ENCODE results near the gene CAMK1D. TPM values are rescaled to one million over a fixed set of nuclear protein-coding genes. Genes with fewer than 3 reads are reported as not detected.
"Not testable (repeated sequence)": the region's sequence is repeated elsewhere in the genome, so short reads cannot be mapped to it uniquely, and the experiment has no call there.

CAMK1D gene
- total RNA-seq, 4 donors from 2014 or later, result 13.5 to 21.4 (median 15.7) TPM

GRCh38 chr10:12332572-12333379 lies 16.6 kb upstream of the CAMK1D start:
- H3K27me3 ChIP-seq, result no peaks in the 10 kb centered on the region
- H3K27ac ChIP-seq, result peak overlapping the region; percentile 60 to 65 (median 62)
- 76 to 81% methylated on average over 5 to 11 of the region's 11 CpGs for WGBS, 2 donors (ENCODE audit: low coverage in 1 of 2)
- no peak for DNase-seq
- H3K4me3 ChIP-seq, result no peak overlapping the region
- H3K36me3 ChIP-seq, result no peaks in the 10 kb centered on the region
- intact Hi-C loops (cut with DNase I; ENCODE audit: low total_unique reads) (no loop called here), in situ Hi-C loops (cut with MboI; ENCODE audit: low pct_ligation_motif_present in 1 of 4, low pct_unique_long_range_greater_than_20kb in 1 of 4, low sequenced_read_pairs in 3 of 4) (no loop called here)
- peaks cover 0 to 12% (median 7%) of the 10 kb centered on the region in 4 donors for H3K4me1 ChIP-seq
- H3K9me3 ChIP-seq, result no peaks in the 10 kb centered on the region
- TF ChIP-seq POLR2A (IDR thresholded peaks at IDR 0.05) (no peak), POLR2AphosphoS5 (IDR thresholded peaks at IDR 0.05) (no peak), EP300 (IDR thresholded peaks at IDR 0.05; ENCODE audit: low read depth) (no peak)
- TF ChIP-seq, protein P1, sequence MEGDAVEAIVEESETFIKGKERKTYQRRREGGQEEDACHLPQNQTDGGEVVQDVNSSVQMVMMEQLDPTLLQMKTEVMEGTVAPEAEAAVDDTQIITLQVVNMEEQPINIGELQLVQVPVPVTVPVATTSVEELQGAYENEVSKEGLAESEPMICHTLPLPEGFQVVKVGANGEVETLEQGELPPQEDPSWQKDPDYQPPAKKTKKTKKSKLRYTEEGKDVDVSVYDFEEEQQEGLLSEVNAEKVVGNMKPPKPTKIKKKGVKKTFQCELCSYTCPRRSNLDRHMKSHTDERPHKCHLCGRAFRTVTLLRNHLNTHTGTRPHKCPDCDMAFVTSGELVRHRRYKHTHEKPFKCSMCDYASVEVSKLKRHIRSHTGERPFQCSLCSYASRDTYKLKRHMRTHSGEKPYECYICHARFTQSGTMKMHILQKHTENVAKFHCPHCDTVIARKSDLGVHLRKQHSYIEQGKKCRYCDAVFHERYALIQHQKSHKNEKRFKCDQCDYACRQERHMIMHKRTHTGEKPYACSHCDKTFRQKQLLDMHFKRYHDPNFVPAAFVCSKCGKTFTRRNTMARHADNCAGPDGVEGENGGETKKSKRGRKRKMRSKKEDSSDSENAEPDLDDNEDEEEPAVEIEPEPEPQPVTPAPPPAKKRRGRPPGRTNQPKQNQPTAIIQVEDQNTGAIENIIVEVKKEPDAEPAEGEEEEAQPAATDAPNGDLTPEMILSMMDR (IDR thresholded peaks at IDR 0.05), result no peak

DNA sequence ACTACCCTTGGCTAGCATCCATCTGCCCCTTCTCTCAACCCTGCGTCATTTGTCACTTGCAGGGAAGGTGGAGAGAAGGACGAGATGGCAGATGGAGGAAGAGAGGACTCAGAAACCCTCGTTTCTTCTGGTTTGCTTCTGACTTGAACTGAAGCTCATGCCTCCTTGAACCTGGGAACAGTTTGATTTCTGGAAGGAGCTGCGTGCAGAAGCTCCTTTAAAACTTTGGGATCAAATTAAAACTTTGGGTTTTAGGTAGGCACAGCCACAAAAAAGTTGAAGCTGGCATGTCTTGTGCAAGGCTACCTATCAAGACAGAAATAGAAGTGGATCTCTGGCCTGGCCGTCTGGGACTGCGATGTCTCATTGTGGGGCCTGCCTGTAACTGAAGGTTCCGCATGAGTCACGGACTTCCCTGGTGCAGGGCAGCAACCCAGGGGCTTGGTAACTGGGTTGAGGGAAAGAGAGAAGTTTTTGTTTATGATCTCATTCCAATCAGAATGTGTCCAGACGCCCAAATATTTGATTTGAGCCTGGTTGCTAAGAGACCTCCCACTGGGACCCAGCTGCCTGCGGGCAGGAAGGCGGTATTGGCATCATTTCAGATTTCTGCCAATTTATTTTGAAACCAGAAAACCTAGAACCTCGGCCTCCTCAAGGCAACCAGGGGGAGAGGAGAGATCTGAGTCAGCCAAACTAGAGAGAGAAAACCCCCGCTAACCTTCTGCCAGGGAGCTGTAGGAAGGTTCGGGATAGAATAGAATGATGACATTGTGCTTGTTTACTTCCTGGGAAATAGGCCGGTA lies 15.8 kb upstream of the CAMK1D start:
- TF ChIP-seq, protein P1 (IDR thresholded peaks at IDR 0.05), result no peak
- peak in 1 of 3 donors; percentile 21 for TF ChIP-seq POLR2AphosphoS5 (IDR thresholded peaks at IDR 0.05)
- 33 to 38% methylated on average over 4 to 15 of the region's 15 CpGs for WGBS, 2 donors (ENCODE audit: low coverage in 1 of 2)
- no peak overlapping the region for H3K4me3 ChIP-seq
- in situ Hi-C loops (cut with MboI; ENCODE audit: low pct_ligation_motif_present in 1 of 4, low pct_unique_long_range_greater_than_20kb in 1 of 4, low sequenced_read_pairs in 3 of 4) (no loop called here), intact Hi-C loops (cut with DNase I; ENCODE audit: low total_unique reads) (no loop called here)
- DNase-seq, result peak; percentile 51
- peaks cover 0 to 12% (median 7%) of the 10 kb centered on the region in 4 donors for H3K4me1 ChIP-seq
- H3K27ac ChIP-seq, result peak overlapping the region; percentile 60 to 65 (median 62)
- H3K9me3 ChIP-seq, result no peaks in the 10 kb centered on the region
- no peaks in the 10 kb centered on the region for H3K36me3 ChIP-seq
- no peaks in the 10 kb centered on the region for H3K27me3 ChIP-seq

DNA sequence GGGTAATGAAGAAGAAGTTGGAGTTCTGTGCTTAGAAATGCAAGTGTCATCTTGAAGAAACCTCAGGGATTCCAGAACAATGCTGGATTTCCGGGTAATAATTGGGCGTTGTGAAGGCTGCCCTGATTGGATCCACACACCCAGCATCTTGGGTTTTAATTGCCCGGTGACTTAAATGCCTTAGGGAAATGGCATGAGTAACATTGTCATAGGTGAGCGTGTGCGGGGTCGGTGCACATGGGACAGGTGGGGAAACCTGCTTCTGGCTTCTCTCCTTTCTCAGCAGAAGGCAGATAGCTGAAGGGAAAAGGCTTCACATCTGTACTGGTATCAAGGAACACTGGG lies 15.2 kb upstream of the CAMK1D start:
- no peak overlapping the region for H3K4me3 ChIP-seq
- H3K9me3 ChIP-seq, result no peaks in the 10 kb centered on the region
- peaks cover 0 to 12% (median 7%) of the 10 kb centered on the region in 4 donors for H3K4me1 ChIP-seq
- DNase-seq, result no peak
- H3K36me3 ChIP-seq, result no peaks in the 10 kb centered on the region
- intact Hi-C loops (cut with DNase I; ENCODE audit: low total_unique reads), result no loop called here
- peak overlapping the region; percentile 60 to 65 (median 62) for H3K27ac ChIP-seq
- no peaks in the 10 kb centered on the region for H3K27me3 ChIP-seq
- in situ Hi-C loops (cut with MboI; ENCODE audit: low pct_ligation_motif_present in 1 of 4, low pct_unique_long_range_greater_than_20kb in 1 of 4, low sequenced_read_pairs in 3 of 4), result no loop called here
- WGBS, 2 donors (ENCODE audit: low coverage in 1 of 2), result 35 to 73% methylated on average over 6 of the region's 6 CpGs
- no peak for TF ChIP-seq EP300 (IDR thresholded peaks at IDR 0.05; ENCODE audit: low read depth)
- no peak for TF ChIP-seq POLR2A (IDR thresholded peaks at IDR 0.05)
- no peak for TF ChIP-seq POLR2AphosphoS5 (IDR thresholded peaks at IDR 0.05)
- TF ChIP-seq, protein P1 (IDR thresholded peaks at IDR 0.05), result no peak

DNA sequence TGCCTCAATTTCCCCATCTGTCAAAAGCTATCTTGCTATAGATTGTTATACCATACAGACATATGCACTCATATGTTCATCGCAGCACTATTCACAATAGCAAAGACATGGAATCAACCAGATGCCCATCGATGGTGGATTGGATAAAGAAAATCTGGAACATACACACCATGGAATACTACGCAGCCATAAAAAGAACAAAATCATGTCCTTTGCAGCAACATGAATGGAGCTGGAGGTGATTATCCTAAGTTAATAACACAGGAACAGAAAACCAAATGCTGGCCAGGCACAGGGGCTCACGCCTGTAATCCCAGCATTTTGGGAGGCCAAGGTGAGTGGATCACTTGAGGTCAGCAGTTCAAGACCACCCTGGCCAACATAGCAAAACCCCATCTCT lies 14.2 kb upstream of the CAMK1D start:
- intact Hi-C loops (cut with DNase I; ENCODE audit: low total_unique reads); DNase-seq; H3K4me3 ChIP-seq; in situ Hi-C loops (cut with MboI; ENCODE audit: low pct_ligation_motif_present in 1 of 4, low pct_unique_long_range_greater_than_20kb in 1 of 4, low sequenced_read_pairs in 3 of 4); H3K36me3 ChIP-seq; H3K27ac ChIP-seq; H3K27me3 ChIP-seq; H3K9me3 ChIP-seq: not testable (repeated sequence)
- H3K4me1 ChIP-seq, result peaks cover 0 to 12% (median 7%) of the 10 kb centered on the region in 4 donors
- 74 to 100% methylated on average over 4 of the region's 4 CpGs for WGBS, 2 donors (ENCODE audit: low coverage in 1 of 2)
